Stimulated activated memory B cell treated with anti-CD40 and anti-IgM and Interleukin-4, amounts not matched to agents 10 μg/mL and 1 μg/mL and 100 μg/mL, for 72 hours (primary cell): Measurements from ENCODE around the gene GTF2IRD2.
"Not testable (repeated sequence)": the region's sequence is repeated elsewhere in the genome, so short reads cannot be mapped to it uniquely, and the experiment has no call there.

Experiments
- ATAC-seq: fragments of 150-1000 bp; cut with Tn5 transposase; 2 replicates; pipeline ENCODE4 v1.10.0; 2021
- H3K27ac Mint-ChIP-seq: one replicate; pipeline ENCODE4 v1.8.0; 2022; ENCODE audit warnings: mild to moderate bottlenecking, mixed read lengths
- H3K27me3 Mint-ChIP-seq: one replicate; pipeline ENCODE4 v1.8.0; 2022; ENCODE audit warnings: mixed read lengths
- H3K36me3 Mint-ChIP-seq: one replicate; pipeline ENCODE4 v1.8.0; 2022; ENCODE audit warnings: mixed read lengths
- H3K4me1 Mint-ChIP-seq: one replicate; pipeline ENCODE4 v1.8.0; 2022; ENCODE audit warnings: mixed read lengths
- H3K4me3 Mint-ChIP-seq: one replicate; pipeline ENCODE4 v1.8.0; 2022; ENCODE audit warnings: mild to moderate bottlenecking, moderate library complexity, mixed read lengths
- H3K9me3 Mint-ChIP-seq: one replicate; pipeline ENCODE4 v1.8.0; 2022; ENCODE audit warnings: mixed read lengths

The GTF2IRD2 gene

DNA sequence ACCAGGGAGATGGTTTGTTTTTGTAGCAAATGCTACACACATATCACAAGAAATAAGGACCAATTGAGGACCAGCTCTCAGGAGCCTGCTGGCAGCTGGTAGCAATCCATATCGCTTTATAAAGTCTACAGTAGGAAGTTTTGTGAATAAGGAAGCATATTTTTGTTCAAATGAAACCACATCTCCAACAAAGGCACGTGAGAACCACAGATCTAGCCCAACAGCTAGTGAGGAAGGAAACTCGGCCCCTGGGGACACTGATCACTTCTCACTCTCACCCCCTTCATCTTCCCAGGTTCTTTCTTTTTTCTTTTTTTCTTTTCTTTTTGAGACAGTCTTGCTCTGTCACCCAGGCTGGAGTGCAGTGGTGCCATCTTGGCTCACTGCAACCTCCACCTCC lies 35.5 kb downstream of the GTF2IRD2 start:
- ATAC-seq, result peak; percentile 61
- not testable (repeated sequence) for H3K27me3 Mint-ChIP-seq, H3K36me3 Mint-ChIP-seq, H3K27ac Mint-ChIP-seq, H3K4me1 Mint-ChIP-seq, H3K9me3 Mint-ChIP-seq, H3K4me3 Mint-ChIP-seq

DNA sequence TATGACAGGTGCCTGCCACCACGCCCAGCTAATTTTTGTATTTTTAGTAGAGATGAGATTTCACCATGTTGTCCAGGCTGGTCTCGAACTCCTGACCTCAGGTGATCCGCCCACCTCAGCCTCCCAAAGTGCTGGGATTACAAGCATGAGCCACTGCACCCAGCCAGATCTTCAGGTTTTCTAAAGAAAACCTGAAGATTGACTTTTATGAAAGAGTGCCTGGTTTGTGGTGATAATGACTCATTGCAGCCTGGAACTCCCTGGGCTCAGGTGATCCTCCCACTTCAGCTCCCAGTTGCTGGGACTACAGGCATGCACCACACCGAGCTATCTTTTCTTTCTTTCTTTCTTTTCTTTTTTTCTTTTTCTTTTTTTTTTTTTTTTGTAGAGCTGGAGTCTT lies 52.8 kb downstream of the GTF2IRD2 start:
- H3K36me3 Mint-ChIP-seq, H3K4me1 Mint-ChIP-seq, H3K9me3 Mint-ChIP-seq, H3K27me3 Mint-ChIP-seq, H3K27ac Mint-ChIP-seq, H3K4me3 Mint-ChIP-seq: not testable (repeated sequence)
- ATAC-seq, result peak; percentile 56

DNA sequence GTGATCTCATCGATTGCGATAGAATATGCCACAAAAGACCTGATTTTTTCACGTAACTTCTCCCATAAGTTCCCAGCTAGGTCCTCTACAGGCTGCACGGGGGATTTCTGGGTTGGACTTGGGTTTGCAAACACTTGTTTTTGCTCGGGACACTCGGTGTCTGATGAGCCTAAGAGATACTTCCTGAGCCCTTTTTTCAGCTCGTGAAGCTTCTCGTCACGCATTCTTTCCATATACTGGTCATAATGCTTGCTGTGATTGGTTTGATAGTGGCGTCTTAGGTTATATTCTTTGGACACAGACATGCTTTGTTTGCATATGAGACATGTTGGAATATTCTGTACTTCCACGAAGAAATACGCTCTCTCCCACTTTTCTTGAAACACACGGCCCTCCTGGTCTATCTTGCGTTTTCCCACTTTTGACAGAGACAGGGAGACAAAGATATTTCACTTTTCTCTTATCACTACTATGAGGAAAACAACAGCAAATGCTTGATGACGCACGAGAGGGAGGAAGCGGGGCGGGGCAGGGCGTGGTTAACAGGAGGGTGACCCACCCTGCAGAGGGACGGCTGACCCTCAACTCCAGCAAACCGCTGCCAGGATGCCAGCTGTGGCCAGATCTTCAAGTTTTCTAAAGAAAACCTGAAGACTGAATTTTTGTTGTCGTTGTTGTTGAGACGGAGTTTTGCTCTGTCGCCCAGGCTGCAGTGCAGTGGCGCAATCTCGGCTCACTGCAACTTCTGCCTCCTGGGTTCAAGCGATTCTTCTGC lies 53.4 kb downstream of the GTF2IRD2 start:
- H3K4me1 Mint-ChIP-seq, H3K27me3 Mint-ChIP-seq, H3K4me3 Mint-ChIP-seq, ATAC-seq, H3K9me3 Mint-ChIP-seq, H3K36me3 Mint-ChIP-seq, H3K27ac Mint-ChIP-seq: not testable (repeated sequence)

DNA sequence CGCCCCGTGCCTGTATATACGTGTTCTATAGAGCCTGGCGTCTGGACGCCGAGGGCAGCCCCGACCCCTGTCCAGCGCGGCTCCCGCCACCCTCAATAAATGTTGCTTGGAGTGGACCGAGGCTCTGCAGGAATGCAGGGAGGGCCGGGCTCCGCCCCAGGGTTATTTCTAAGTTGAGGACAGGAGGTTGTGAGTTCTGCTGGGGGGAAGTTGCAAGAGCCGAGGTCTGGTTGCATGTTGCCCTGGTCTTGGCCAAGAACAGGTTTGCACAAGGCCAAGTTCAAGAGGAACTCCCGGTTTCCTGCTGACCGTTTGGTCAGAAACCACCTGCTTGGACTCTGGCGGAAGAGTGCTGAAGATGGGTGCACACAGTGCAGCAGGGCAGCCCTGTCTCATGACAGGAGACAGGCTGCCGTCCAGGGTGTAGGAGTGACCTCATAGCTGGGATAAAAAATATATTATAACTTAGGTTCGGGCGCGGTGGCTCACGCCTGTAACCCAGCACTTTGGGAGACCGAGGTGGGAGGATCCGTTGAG lies 62.1 kb downstream of the GTF2IRD2 start:
- peak; percentile 2 for ATAC-seq
- not testable (repeated sequence) for H3K9me3 Mint-ChIP-seq, H3K27me3 Mint-ChIP-seq, H3K4me1 Mint-ChIP-seq, H3K36me3 Mint-ChIP-seq, H3K27ac Mint-ChIP-seq, H3K4me3 Mint-ChIP-seq

DNA sequence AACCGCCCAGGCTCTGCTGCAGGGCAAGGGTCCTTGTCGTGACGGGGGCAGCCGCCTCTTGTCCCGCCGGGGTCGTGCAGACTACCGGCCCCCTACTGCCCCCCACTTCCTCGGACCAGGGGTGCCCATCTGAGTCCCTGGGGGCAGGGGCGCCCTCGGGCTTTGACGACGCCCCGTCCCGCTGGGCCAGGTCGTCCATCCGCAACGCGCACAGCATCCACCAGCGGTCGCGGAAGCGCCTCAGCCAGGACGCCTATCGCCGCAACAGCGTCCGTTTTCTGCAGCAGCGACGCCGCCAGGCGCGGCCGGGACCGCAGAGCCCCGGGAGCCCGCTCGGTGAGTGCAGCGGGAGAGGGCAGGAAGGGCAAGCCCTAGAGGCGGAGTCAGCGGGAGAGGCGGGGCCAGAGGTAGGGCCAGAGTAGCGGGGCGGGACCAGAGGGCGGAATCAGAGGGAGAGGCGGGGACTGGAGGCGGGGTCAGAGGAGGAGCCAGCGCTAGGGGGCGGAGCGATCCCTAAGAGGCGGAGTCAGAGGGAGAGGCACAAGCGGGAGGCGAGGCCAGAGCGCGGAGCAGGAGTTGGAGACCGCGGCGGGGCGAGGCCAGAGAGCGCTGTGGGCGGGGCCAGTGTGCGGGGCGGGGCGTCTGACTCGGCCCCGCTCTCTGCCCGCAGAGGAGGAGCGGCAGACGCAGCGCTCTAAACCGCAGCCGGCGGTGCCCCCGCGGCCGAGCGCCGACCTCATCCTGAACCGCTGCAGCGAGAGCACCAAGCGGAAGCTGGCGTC lies 62.8 kb downstream of the GTF2IRD2 start:
- ATAC-seq, result peak; percentile 97
- not testable (repeated sequence) for H3K36me3 Mint-ChIP-seq
- H3K4me3 Mint-ChIP-seq, result peak overlapping the region; percentile 46

DNA sequence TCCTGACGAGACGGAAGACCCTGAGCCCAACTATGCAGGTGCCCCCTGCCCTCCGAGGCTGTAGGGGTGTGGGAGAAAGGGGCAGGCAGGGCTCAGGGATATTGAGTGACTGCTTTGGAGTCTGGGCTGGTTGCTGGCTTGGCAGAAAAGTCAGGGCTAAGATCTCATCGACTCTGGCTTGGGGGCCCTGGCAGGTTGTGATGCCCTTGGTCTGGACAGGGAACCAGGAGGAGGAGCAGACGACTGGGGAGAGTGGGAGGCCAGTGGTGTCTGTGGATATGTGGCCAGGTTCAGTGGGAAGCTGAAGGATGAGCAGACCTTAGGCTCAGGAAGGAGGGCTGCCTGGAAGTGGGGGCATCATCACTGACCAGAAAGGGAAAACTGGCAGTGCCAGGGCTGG lies 67.8 kb downstream of the GTF2IRD2 start:
- ATAC-seq, result not testable (repeated sequence)

More for the DNA sequence above, 62.8 kb downstream of the GTF2IRD2 start:
- not testable (repeated sequence) for H3K27me3 Mint-ChIP-seq, H3K4me1 Mint-ChIP-seq, H3K27ac Mint-ChIP-seq, H3K9me3 Mint-ChIP-seq

DNA sequence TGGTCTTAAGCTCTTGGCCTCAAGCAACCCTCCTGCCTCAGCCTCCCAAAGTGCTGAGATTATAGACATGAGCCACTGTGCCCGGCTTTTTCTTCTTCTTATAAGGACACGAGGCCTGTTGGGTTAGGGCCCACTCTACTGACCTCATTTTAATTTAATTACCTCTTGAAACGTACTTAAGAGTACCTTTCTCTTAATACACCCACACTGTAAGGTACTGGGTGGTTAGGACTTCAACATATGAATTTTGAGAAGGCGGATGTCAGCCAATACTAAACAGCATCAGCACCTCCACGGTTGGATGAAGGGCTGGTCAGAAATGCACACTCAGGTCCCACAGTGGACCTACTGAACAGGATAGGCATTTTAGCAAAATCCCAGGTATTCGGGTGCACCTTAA lies 69.7 kb downstream of the GTF2IRD2 start:
- not testable (repeated sequence) for H3K9me3 Mint-ChIP-seq, H3K4me3 Mint-ChIP-seq, H3K36me3 Mint-ChIP-seq, ATAC-seq, H3K4me1 Mint-ChIP-seq, H3K27ac Mint-ChIP-seq, H3K27me3 Mint-ChIP-seq

More for the DNA sequence above, 67.8 kb downstream of the GTF2IRD2 start:
- H3K27me3 Mint-ChIP-seq, H3K9me3 Mint-ChIP-seq, H3K4me3 Mint-ChIP-seq, H3K4me1 Mint-ChIP-seq, H3K27ac Mint-ChIP-seq, H3K36me3 Mint-ChIP-seq: not testable (repeated sequence)

DNA sequence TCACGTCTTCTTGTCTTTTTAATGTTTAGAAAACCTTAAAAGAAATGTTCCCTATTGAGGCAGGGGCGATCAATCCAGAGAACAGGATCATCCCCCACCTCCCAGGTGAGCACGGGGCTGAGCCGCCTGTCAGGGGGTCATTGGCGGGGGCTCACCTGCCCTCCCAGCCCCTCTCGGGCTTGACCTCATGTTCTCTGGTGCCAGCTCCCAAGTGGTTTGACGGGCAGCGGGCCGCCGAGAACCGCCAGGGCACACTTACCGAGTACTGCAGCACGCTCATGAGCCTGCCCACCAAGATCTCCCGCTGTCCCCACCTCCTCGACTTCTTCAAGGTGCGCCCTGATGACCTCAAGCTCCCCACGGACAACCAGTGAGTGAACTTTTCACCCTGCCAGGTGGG lies 72.4 kb downstream of the GTF2IRD2 start:
- not testable (repeated sequence) for H3K4me3 Mint-ChIP-seq, H3K4me1 Mint-ChIP-seq, H3K9me3 Mint-ChIP-seq, H3K36me3 Mint-ChIP-seq, H3K27ac Mint-ChIP-seq, H3K27me3 Mint-ChIP-seq, ATAC-seq

DNA sequence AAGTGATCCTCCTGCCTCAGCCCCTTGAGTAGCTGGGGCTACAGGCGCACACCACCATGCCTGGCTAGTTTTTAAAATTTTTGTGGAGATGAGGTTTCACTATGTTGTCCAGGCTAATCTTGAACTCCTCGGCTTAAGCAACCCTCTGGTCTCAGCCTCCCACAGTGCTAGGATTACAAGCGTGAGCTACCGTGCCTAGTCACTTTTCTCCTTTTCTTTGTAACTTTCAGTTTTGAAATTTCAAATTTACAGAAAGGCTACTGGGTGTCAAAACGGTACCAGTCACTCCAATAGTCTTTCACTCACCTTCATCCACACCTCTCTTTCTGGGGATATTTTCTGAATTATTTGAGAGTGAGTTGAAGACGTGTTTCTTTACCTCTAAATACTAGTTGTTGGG lies 76.3 kb downstream of the GTF2IRD2 start:
- ATAC-seq, result peak; percentile 50
- H3K4me1 Mint-ChIP-seq, H3K4me3 Mint-ChIP-seq: not testable (repeated sequence)

DNA sequence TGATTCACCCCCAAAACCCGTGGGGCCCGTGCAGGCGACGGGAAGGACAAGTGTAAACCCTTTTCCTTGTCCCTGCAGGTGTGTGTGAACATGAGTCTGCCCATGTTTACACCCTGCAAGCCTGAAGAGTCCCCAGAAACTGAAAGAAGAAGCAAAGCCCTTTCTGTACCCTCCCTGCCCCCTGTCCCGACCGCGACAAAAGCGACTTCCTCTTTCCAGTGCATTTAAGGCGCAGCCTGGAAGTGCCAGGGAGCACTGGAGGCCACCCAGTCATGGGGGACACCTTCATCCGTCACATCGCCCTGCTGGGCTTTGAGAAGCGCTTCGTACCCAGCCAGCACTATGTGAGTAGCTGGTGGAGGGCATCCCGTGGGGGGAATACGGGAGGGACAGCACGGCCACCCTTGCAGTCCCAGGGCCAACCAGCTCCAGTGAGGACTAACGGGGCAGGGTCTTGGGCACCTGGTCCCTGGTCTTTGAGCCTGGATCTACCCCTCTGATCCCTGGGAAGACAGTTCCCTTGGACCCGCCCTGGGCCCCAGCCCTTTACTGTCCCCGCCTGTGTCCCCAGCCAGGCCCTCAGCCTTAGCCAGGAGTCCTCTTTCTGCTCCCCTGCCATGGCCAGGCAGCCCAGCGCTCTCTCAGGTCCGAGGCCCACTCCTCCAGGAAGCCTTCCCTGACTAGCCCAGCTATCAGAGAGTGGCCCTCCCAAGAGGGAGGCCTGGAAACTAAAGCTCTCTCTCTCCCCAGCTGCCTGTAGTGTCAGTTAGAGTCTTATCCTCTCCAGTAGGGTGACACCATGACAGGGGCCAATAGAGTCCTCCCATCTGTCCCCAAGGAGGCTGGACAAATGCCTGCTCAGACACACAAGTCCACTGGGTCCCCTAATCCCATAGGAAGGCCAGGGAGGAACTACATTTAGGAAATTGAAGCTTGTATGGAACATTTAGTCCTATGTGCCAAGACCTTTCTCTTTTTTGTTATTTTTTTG lies 77.3 kb downstream of the GTF2IRD2 start, which contains the start of gene NCF1:
NCF1 (plus strand) TSS at position 252 of the 991 bp plus-strand sequence; CDS start at position 273, 21 bp downstream.
- not testable (repeated sequence) for H3K27ac Mint-ChIP-seq, H3K36me3 Mint-ChIP-seq, H3K4me3 Mint-ChIP-seq, H3K4me1 Mint-ChIP-seq, H3K27me3 Mint-ChIP-seq, H3K9me3 Mint-ChIP-seq
- peak; percentile 96 for ATAC-seq

More for the DNA sequence above, 76.3 kb downstream of the GTF2IRD2 start:
- not testable (repeated sequence) for H3K36me3 Mint-ChIP-seq, H3K27me3 Mint-ChIP-seq, H3K9me3 Mint-ChIP-seq, H3K27ac Mint-ChIP-seq

DNA sequence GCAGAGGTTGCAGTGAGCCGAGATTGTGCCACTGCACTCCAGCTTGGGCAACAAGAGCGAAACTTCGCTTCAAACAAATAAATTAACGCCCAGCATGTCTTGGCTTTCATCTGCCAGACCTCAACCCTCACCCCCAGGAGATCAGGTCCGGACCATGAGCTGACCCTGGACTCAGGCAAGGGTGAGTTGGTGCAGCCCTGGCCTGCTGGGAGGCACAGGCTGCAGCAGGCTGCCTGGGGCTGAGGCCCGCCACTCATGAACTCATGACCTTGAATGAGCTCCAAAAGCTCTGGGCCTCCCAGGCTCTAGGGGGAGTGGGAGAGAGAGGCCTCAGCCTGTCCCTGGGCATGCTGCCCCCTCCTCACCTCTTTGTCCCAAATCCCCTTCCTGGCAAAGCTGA lies 79.3 kb downstream of the GTF2IRD2 start:
- H3K9me3 Mint-ChIP-seq, ATAC-seq, H3K27me3 Mint-ChIP-seq: not testable (repeated sequence)

DNA sequence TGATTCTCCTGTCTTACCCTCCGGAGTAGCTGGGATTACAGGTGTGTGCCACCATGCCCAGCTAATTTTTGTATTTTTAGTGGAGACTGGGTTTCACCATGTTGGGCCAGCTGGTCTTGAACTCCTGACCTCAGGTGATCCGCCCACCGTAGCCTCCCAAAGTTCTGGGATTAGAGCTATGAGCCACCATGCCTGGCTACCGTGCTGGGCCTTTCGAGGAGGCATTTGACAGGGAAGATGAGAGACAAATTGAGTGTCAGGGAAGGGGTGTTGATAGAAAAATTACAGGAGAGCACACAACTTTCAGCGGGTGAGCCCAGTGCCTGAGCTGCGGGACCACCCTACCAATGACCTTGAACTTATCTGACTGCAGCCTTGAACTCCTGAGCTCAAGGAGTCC lies 81.3 kb downstream of the GTF2IRD2 start:
- H3K27ac Mint-ChIP-seq, H3K27me3 Mint-ChIP-seq: not testable (repeated sequence)

More for the DNA sequence above, 79.3 kb downstream of the GTF2IRD2 start:
- H3K4me1 Mint-ChIP-seq, H3K4me3 Mint-ChIP-seq, H3K27ac Mint-ChIP-seq, H3K36me3 Mint-ChIP-seq: not testable (repeated sequence)

DNA sequence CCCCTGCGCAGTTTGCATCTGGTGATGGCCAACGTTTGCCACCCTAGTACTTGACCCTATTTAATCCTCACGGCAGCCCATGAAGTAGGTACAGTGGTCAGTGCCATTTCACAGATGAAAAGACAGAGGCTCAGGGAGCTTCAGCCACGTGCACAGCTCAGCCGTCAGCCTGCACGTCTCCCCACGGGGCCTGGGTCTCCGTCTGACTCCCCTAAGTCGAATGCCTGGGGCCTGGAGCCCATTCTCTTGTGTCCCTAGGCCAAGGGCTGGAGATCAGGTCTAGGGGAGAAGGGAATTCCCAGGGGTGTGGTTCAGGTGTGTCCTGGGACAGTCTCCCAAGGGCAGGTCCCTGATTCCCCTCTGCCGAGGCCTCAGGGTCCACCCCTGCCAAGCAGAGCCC lies 84.4 kb downstream of the GTF2IRD2 start:
- not testable (repeated sequence) for H3K27me3 Mint-ChIP-seq, H3K36me3 Mint-ChIP-seq, ATAC-seq, H3K9me3 Mint-ChIP-seq, H3K4me3 Mint-ChIP-seq, H3K4me1 Mint-ChIP-seq, H3K27ac Mint-ChIP-seq

More for the DNA sequence above, 81.3 kb downstream of the GTF2IRD2 start:
- H3K36me3 Mint-ChIP-seq, H3K9me3 Mint-ChIP-seq, ATAC-seq, H3K4me1 Mint-ChIP-seq, H3K4me3 Mint-ChIP-seq: not testable (repeated sequence)

DNA sequence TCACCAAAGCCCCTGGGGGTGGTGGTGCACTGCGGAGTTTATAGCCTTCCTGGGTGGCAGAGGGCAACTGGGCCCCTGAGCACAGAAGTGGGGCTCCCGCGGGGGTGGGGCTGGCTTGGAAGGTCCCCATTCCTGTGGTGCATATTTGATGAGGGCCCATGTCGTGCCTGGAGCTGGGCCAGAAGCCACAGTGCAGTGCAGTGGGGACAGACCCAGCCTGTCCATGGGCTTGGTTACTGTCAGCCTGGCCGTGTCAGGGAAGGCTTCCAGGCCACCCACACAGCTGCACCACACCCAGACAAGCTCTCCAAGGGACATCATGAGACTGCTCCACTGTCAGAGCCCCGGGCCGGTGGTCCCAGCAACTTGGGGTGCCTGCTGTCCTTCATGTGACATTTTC lies 84.9 kb downstream of the GTF2IRD2 start:
- H3K4me3 Mint-ChIP-seq, H3K36me3 Mint-ChIP-seq: not testable (repeated sequence)

More for the DNA sequence above, 84.9 kb downstream of the GTF2IRD2 start:
- not testable (repeated sequence) for H3K4me1 Mint-ChIP-seq, H3K27ac Mint-ChIP-seq, H3K27me3 Mint-ChIP-seq, H3K9me3 Mint-ChIP-seq
- ATAC-seq, result peak; percentile 66
